ENCODE measurements around the gene WDHD1. TPM values are rescaled to one million over a fixed set of nuclear protein-coding genes. Genes with fewer than 3 reads are reported as not detected.
A peak's percentile ranks its signal among the peaks of the same experiment; 100 is the strongest.

WDHD1 gene
- total and polyA plus RNA-seq, 2 of the 8 experiments (the other 6 are each of a cell fraction or from before 2014, with no cell fraction given) = 17.8 to 87.9 TPM

DNA sequence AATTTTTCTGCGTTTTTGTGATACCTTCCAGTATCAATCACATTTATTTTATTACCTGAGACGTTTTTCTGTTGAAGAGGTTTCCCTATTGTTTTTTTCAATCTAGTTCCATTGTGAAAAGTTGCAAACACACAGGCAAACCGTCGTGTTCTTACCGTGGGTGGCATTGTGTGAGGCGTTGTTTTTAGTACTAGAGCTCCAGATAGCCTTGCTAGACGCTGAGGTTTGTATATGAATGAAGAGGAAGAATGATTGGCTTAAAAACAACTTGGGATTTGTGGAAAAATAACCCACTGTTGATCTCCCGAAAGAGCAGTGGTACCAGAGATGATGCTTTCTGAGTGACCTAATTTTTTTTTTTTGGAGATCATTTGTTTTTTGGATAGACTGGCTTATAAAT, 1.2 kb upstream of the WDHD1 start:
- H3K79me2 ChIP-seq (ENCODE audit: control insufficient read depth in 1 of 2, insufficient read depth in 2 of 2, low read length in 2 of 2) = peaks cover 18 to 82% of the 10 kb centered on the region in 2 experiments; a peak in 3 of 4 replicates
- peak overlapping the region; percentile 70 to 97 for H3K4me2 ChIP-seq (ENCODE audit: insufficient read depth in 1 of 2, low read depth in 2 of 2, low read length in 2 of 2)
- H3K14ac ChIP-seq (ENCODE audit: insufficient read length) = no peak overlapping the region
- peaks cover 0 to 10% (median 1%) of the 10 kb centered on the region in 4 experiments; a peak in 3 of 7 replicates for H3K4me1 ChIP-seq (replicated peaks in 1 of 4; ENCODE audit: control insufficient read depth in 3 of 4, insufficient read depth in 4 of 4, low read length in 3 of 4)
- H2AFZ ChIP-seq (ENCODE audit: low read length) = no peak overlapping the region
- H4K91ac ChIP-seq (replicated peaks; ENCODE audit: insufficient read length, low read length) = no peak overlapping the region
- no peak for FAIRE-seq
- no peak overlapping the region for H2AK5ac ChIP-seq (ENCODE audit: low read depth, low read length)
- H4K5ac ChIP-seq (ENCODE audit: insufficient read length, low read depth, low read length) = peak overlapping the region; percentile 78
- H2BK5ac ChIP-seq (ENCODE audit: low read depth, low read length) = no peak overlapping the region
- no peak overlapping the region for H3K18ac ChIP-seq (ENCODE audit: extremely low read depth, low read length)
- DNase-seq (ENCODE audit: low read depth in 1 of 2, low spot score in 2 of 2) = no peak
- peaks cover 0 to 20% (median 7%) of the 10 kb centered on the region in 4 experiments; a peak in 4 of 8 replicates for H3K36me3 ChIP-seq (ENCODE audit: control insufficient read depth in 2 of 4, insufficient read depth in 4 of 4, low read length in 3 of 4)
- CTCF ChIA-PET (ENCODE audit: partially characterized antibody) = interaction anchor here (0.5 to 2.9 kb wide), 5 partner anchors 12 to 410 kb away, joined by 3 to 22 read pairs (median 4); partner anchors contain the start of gene MAPK1IP1L
- no peak overlapping the region for H2BK15ac ChIP-seq (ENCODE audit: low read length)
- H2BK12ac ChIP-seq (ENCODE audit: low read depth, low read length) = no peak overlapping the region
- H3K79me1 ChIP-seq (ENCODE audit: low read depth, low read length) = no peaks in the 10 kb centered on the region
- POLR2A ChIA-PET (ENCODE audit: partially characterized antibody) = interaction anchor here (0.7 to 8.5 kb wide), 5 partner anchors 25 to 195 kb away, joined by 4 to 101 read pairs (median 7); partner anchors contain the start of gene MAPK1IP1L
- H3K27ac ChIP-seq (ENCODE audit: low read depth, low read length) = peak overlapping the region; percentile 97; the same call in 1 of the 2 replicates
- no peak overlapping the region for H2BK120ac ChIP-seq (replicated peaks; ENCODE audit: low read depth, low read length)
- H3K9me3 ChIP-seq (ENCODE audit: insufficient read depth in 2 of 2, low read depth in 1 of 2, low read length in 1 of 2) = no peaks in the 10 kb centered on the region
- 7% methylated on average over 8 of the region's 8 CpGs; no CpG with 5 or more reads in 1 of the 2 experiments for WGBS, 2 experiments (ENCODE audit: extremely low coverage in 1 of 2, insufficient coverage in 1 of 2, insufficient read length in 1 of 2, insufficient replicate concordance in 2 of 2, low coverage in 1 of 2, low lambda C conversion rate in 2 of 2, missing lambda C conversion rate in 1 of 2)
- H2BK20ac ChIP-seq (ENCODE audit: low read length) = no peak overlapping the region
- no peaks in the 10 kb centered on the region for H4K20me1 ChIP-seq (replicated peaks in 1 of 2; ENCODE audit: control insufficient read depth in 1 of 2, insufficient read depth in 2 of 2, low read length in 2 of 2)
- no peak overlapping the region for H3K4ac ChIP-seq (replicated peaks; ENCODE audit: insufficient read length, low read depth, low read length)
- peaks cover 7% of the 10 kb centered on the region for H3K23me2 ChIP-seq (ENCODE audit: low read depth, low read length)
- peak overlapping the region; percentile 89 to 96 (median 94) for H3K4me3 ChIP-seq (ENCODE audit: extremely low read depth in 1 of 4, insufficient read depth in 2 of 4, low read depth in 3 of 4, low read length in 4 of 4)
- TF ChIP-seq CTBP2 (IDR thresholded peaks at IDR 0.05; ENCODE audit: borderline replicate concordance, insufficient read depth, insufficient read length, low read length) (no peak), SIX5 (IDR thresholded peaks at IDR 0.05; ENCODE audit: low read depth, low read length) (no peak), JUND (IDR thresholded peaks at IDR 0.05; ENCODE audit: low read length) (no peak)
- TF ChIP-seq, protein P1, sequence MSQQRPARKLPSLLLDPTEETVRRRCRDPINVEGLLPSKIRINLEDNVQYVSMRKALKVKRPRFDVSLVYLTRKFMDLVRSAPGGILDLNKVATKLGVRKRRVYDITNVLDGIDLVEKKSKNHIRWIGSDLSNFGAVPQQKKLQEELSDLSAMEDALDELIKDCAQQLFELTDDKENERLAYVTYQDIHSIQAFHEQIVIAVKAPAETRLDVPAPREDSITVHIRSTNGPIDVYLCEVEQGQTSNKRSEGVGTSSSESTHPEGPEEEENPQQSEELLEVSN (IDR thresholded peaks at IDR 0.05) = no peak
- H3K27me3 ChIP-seq (replicated peaks in 1 of 4; ENCODE audit: control insufficient read depth in 3 of 4, extremely low read depth in 1 of 4, insufficient read depth in 3 of 4, low read length in 3 of 4) = no peaks in the 10 kb centered on the region
- no peak overlapping the region for H3K56ac ChIP-seq (replicated peaks; ENCODE audit: insufficient read length, low read depth, low read length)
- no peak overlapping the region for H3K23ac ChIP-seq (ENCODE audit: insufficient read length)
- peak overlapping the region; percentile 27 to 98 (median 73) for H3K9ac ChIP-seq (replicated peaks in 1 of 4; ENCODE audit: extremely low read depth in 1 of 4, low read depth in 3 of 4, low read length in 3 of 4)
- no peak overlapping the region for H4K8ac ChIP-seq (ENCODE audit: extremely low read depth, insufficient read depth, low read length)

Measured in H1 (cell line).